Thoracic aorta (tissue), 2 donors: ENCODE data around the gene PLCB3. TPM values are rescaled to one million over a fixed set of nuclear protein-coding genes. Genes with fewer than 3 reads are reported as not detected.

ENCODE experiments used
- ATAC-seq: fragments of 150-250 bp; one replicate; pipeline ENCODE4 v1.8.0; 2017; ENCODE audit warnings: low read depth; ENCODE audit not compliant: insufficient number of reproducible peaks, low FRiP score
- DNase-seq: peaks from one replicate; pipeline ENCODE4 v3.0.0-alpha.2; 2020; ENCODE audit warnings: low spot score
- H3K27ac ChIP-seq, 2 donors: fragments of 200-600 bp; sonication (generic); 1 replicate in 1 of 2; 2 replicates in 1 of 2; pipeline ENCODE4 v1.5.1; 2016; ENCODE audit warnings: mild to moderate bottlenecking in 2 of 2, moderate library complexity in 2 of 2
- H3K27me3 ChIP-seq: fragments of 200-600 bp; sonication (generic); replicated peaks from 2 replicates; pipeline ENCODE4 v1.6.0; 2016; ENCODE audit warnings: mild to moderate bottlenecking; ENCODE audit not compliant: insufficient read depth
- H3K36me3 ChIP-seq: fragments of 200-600 bp; sonication (generic); one replicate; pipeline ENCODE4 v1.5.1; 2016
- H3K4me1 ChIP-seq, 2 donors: fragments of 200-600 bp; sonication (generic); 1 replicate in 1 of 2; 2 replicates in 1 of 2; pipeline versions ENCODE4 v1.5.1 to v1.6.0; 2016; ENCODE audit warnings: low read depth in 2 of 2, mild to moderate bottlenecking in 1 of 2; ENCODE audit not compliant: control insufficient read depth in 1 of 2
- H3K4me3 ChIP-seq: fragments of 200-600 bp; sonication (generic); 2 replicates; pipeline ENCODE4 v1.5.1; 2016; ENCODE audit warnings: mild to moderate bottlenecking
- H3K9me3 ChIP-seq: fragments of 200-600 bp; sonication (generic); 2 replicates; pipeline ENCODE4 v1.5.1; 2016
- CTCF ChIP-seq: fragments of 200-600 bp; sonication (generic); IDR thresholded peaks from one replicate; pipeline ENCODE4 v1.5.1; 2019; ENCODE audit warnings: antibody characterized with exemption
- total RNA-seq, 2 donors: library from RNA; depleted of rRNA; stranded (reverse); fragments of >200 nt; gene quantifications; one replicate each; pipeline versions ENCODE4 v1.1.0 to v1.2.3, GENCODE V29; 2016

Gene PLCB3
- total RNA-seq, 2 donors from 2014 or later = 31.5 to 39.7 TPM

DNA sequence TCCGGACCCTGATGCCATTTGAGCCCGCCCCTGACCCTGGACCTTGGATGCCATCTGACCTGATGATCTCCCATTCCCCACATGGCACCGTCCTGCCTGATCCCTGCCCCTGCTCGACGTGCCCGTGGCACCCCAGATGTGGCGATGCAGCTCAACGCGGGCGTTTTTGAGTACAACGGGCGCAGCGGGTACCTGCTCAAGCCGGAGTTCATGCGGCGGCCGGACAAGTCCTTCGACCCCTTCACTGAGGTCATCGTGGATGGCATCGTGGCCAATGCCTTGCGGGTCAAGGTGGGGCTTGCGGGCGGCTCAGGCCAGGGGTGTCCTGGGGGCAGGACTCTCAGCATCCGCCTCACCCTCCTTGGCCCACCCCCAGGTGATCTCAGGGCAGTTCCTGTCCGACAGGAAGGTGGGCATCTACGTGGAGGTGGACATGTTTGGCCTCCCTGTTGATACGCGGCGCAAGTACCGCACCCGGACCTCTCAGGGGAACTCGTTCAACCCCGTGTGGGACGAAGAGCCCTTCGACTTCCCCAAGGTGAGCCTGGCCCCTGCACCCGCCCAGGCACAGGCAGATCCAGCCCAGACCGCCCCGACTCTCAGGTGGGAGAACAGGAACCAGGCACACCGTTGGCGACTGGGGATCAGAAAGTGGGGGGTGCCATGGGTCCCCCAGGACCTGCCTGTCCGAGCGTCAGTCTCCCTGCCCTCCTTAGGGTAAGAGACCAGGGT lies 11.1 kb downstream of the PLCB3 start:
- no peak for ATAC-seq
- Histone ChIP-seq H3K36me3 (peaks cover 66% of the 10 kb centered on the region), H3K4me3 (no peak overlapping the region), H3K4me1 (no peaks in the 10 kb centered on the region), H3K27ac (no peak overlapping the region), H3K27me3 (no peaks in the 10 kb centered on the region), H3K9me3 (no peaks in the 10 kb centered on the region)
- TF ChIP-seq CTCF = no peak
- no peak for DNase-seq

GRCh38 chr11:64263021-64263946 lies 12.0 kb downstream of the PLCB3 start:
- ATAC-seq = no peak

GRCh38 chr11:64263947-64264317 lies 12.6 kb downstream of the PLCB3 start:
- TF ChIP-seq CTCF = no peak
- Histone ChIP-seq H3K4me3 (no peak overlapping the region), H3K4me1 (peaks cover 10 to 14% of the 10 kb centered on the region in 2 donors), H3K27ac (no peak overlapping the region), H3K9me3 (no peaks in the 10 kb centered on the region), H3K36me3 (peaks cover 57% of the 10 kb centered on the region), H3K27me3 (no peaks in the 10 kb centered on the region)
- DNase-seq (no peak), ATAC-seq (no peak)

More at GRCh38 chr11:64263021-64263946, 12.0 kb downstream of the PLCB3 start:
- Histone ChIP-seq H3K4me1 (peaks cover 5 to 8% of the 10 kb centered on the region in 2 donors), H3K9me3 (no peaks in the 10 kb centered on the region), H3K27me3 (no peaks in the 10 kb centered on the region), H3K4me3 (no peak overlapping the region), H3K27ac (peak overlapping the region in 1 of 2 donors; percentile 22), H3K36me3 (peaks cover 64% of the 10 kb centered on the region)
- no peak for DNase-seq
- TF ChIP-seq CTCF = no peak

DNA sequence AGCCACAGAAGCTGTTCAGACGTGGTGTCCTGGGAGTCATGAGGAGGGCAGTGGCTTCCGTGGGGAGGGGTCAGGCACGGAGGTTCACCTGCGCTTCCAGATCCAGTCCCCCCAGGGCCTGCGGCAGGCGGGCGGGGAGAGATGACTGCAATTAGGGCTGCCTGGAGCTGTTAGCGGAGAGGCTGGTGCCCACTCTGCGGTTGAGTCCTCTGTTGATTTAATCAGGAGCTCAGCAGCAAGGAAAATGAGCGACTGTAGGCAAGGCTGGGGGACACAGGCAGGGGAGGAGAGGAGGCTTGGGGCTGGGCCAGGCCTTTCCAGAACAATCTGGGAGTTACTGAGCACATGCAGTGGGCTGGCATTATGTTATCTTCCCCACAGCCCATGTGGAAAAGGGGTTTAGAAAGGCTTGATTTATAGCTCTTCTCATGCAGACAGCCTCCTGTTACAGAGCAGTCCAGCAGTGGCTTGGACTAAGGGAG lies 13.1 kb downstream of the PLCB3 start:
- TF ChIP-seq CTCF = no peak
- H3K36me3 ChIP-seq = peaks cover 54% of the 10 kb centered on the region

More for the DNA sequence above, 13.1 kb downstream of the PLCB3 start:
- Histone ChIP-seq H3K27me3 (no peaks in the 10 kb centered on the region), H3K4me1 (peaks cover 10 to 18% of the 10 kb centered on the region in 2 donors), H3K9me3 (no peaks in the 10 kb centered on the region), H3K4me3 (no peak overlapping the region), H3K27ac (no peak overlapping the region)
- ATAC-seq (no peak), DNase-seq (no peak)
